Activated CD4-positive, alpha-beta T cell treated with anti-CD3 and anti-CD28 coated beads for 48 hours (primary cell): ENCODE results near the gene MUC6.
A peak's percentile ranks its signal among the peaks of the same experiment; 100 is the strongest.

Experiments
- DNase-seq: peaks from one replicate; pipeline ENCODE4 v3.0.0-alpha.2; 2020

The MUC6 gene

GRCh38 chr11:1050581-1051355 lies 14.2 kb upstream of the MUC6 start:
- peak; percentile 84 for DNase-seq

GRCh38 chr11:1049911-1050580 lies 13.5 kb upstream of the MUC6 start:
- DNase-seq: no peak

GRCh38 chr11:1049431-1049891 lies 12.9 kb upstream of the MUC6 start:
- no peak for DNase-seq

GRCh38 chr11:1049071-1049405 lies 12.5 kb upstream of the MUC6 start:
- DNase-seq: no peak

GRCh38 chr11:1048375-1049070 lies 12.0 kb upstream of the MUC6 start:
- no peak for DNase-seq

- DNase-seq: no peak
Measured at GRCh38 chr11:1047595-1048156, 11.2 kb upstream of the MUC6 start.

- no peak for DNase-seq
Measured at GRCh38 chr11:1044160-1044559, 7.6 kb upstream of the MUC6 start.

- DNase-seq: no peak
Measured at GRCh38 chr11:1043563-1044096, 7.1 kb upstream of the MUC6 start.

GRCh38 chr11:1042626-1043562 lies 6.4 kb upstream of the MUC6 start:
- DNase-seq: no peak

GRCh38 chr11:1041936-1042608 lies 5.6 kb upstream of the MUC6 start:
- DNase-seq: no peak

- no peak for DNase-seq
Measured at GRCh38 chr11:1041471-1041870, 5.0 kb upstream of the MUC6 start.

- DNase-seq: no peak
Measured at GRCh38 chr11:1041149-1041467, 4.6 kb upstream of the MUC6 start.

GRCh38 chr11:1040428-1041148 lies 4.1 kb upstream of the MUC6 start:
- no peak for DNase-seq

- DNase-seq: no peak
Measured at GRCh38 chr11:1039481-1040427, 3.2 kb upstream of the MUC6 start.

- no peak for DNase-seq
Measured at GRCh38 chr11:1038921-1039320, 2.4 kb upstream of the MUC6 start.

GRCh38 chr11:1038361-1038760 lies 1.8 kb upstream of the MUC6 start:
- no peak for DNase-seq

GRCh38 chr11:1037506-1038055 lies 1.1 kb upstream of the MUC6 start:
- no peak for DNase-seq

GRCh38 chr11:1036931-1037330 lies 413 bp upstream of the MUC6 start:
- DNase-seq: no peak

- DNase-seq: no peak
Measured at GRCh38 chr11:1035577-1036283, 788 bp downstream of the MUC6 start.
